ENCODE data around the gene B2M.
"Not testable (repeated sequence)": the region's sequence is repeated elsewhere in the genome, so short reads cannot be mapped to it uniquely, and the experiment has no call there.

The B2M gene

GRCh38 chr15:44738340-44738984, 27.1 kb downstream of the B2M start:
- Histone ChIP-seq H3K4ac (ENCODE audit: low read depth, low read length) (no peak overlapping the region), H2BK5ac (ENCODE audit: low read length) (no peak overlapping the region), H3K4me2 (ENCODE audit: low read length) (no peak overlapping the region), H3K4me1 (ENCODE audit: control insufficient read depth, low read depth, low read length) (no peaks in the 10 kb centered on the region), H3K56ac (ENCODE audit: low read length) (no peak overlapping the region), H2BK120ac (ENCODE audit: low read depth, low read length) (no peak overlapping the region), H3K9ac (ENCODE audit: low read length) (no peak overlapping the region), H2BK15ac (replicated peaks; ENCODE audit: low read depth) (no peak overlapping the region), H3K79me1 (ENCODE audit: low read length) (no peaks in the 10 kb centered on the region), H3K23ac (ENCODE audit: low read length) (no peak overlapping the region), H3K18ac (ENCODE audit: low read length) (no peak overlapping the region), H3K4me3 (ENCODE audit: low read length) (no peak overlapping the region), H4K8ac (ENCODE audit: low read depth, low read length) (no peak overlapping the region), H4K5ac (ENCODE audit: low read length) (no peak overlapping the region), H3K79me2 (ENCODE audit: control insufficient read depth, insufficient read depth, low read length) (no peaks in the 10 kb centered on the region), H3K36me3 (ENCODE audit: control insufficient read depth, insufficient read depth, low read length) (no peaks in the 10 kb centered on the region), H3K27ac (ENCODE audit: low read depth, low read length) (no peak overlapping the region), H2AK5ac (ENCODE audit: low read length) (no peak overlapping the region), H3K27me3 (ENCODE audit: insufficient read depth, low read length, poor library complexity) (no peaks in the 10 kb centered on the region)
- no CpG with 5 or more reads among the region's 3 CpGs for WGBS (ENCODE audit: extremely low coverage, insufficient coverage, low lambda C conversion rate)
- DNase-seq = peak; percentile 46

GRCh38 chr15:44739222-44739847, 28.0 kb downstream of the B2M start:
- H3K23ac ChIP-seq (ENCODE audit: low read length); H3K18ac ChIP-seq (ENCODE audit: low read length); H3K27ac ChIP-seq (ENCODE audit: low read depth, low read length); H3K56ac ChIP-seq (ENCODE audit: low read length); H2AK5ac ChIP-seq (ENCODE audit: low read length); H2BK15ac ChIP-seq (replicated peaks; ENCODE audit: low read depth); H3K79me1 ChIP-seq (ENCODE audit: low read length); H2BK120ac ChIP-seq (ENCODE audit: low read depth, low read length); H3K79me2 ChIP-seq (ENCODE audit: control insufficient read depth, insufficient read depth, low read length); H2BK5ac ChIP-seq (ENCODE audit: low read length); H3K4ac ChIP-seq (ENCODE audit: low read depth, low read length); H3K4me1 ChIP-seq (ENCODE audit: control insufficient read depth, low read depth, low read length); H4K5ac ChIP-seq (ENCODE audit: low read length); H3K4me2 ChIP-seq (ENCODE audit: low read length); DNase-seq; H3K4me3 ChIP-seq (ENCODE audit: low read length); H4K8ac ChIP-seq (ENCODE audit: low read depth, low read length); H3K36me3 ChIP-seq (ENCODE audit: control insufficient read depth, insufficient read depth, low read length); H3K27me3 ChIP-seq (ENCODE audit: insufficient read depth, low read length, poor library complexity); H3K9ac ChIP-seq (ENCODE audit: low read length): not testable (repeated sequence)
- no CpG with 5 or more reads among the region's 24 CpGs for WGBS (ENCODE audit: extremely low coverage, insufficient coverage, low lambda C conversion rate)

- not testable (repeated sequence) for H3K9ac ChIP-seq (ENCODE audit: low read length); H3K4me3 ChIP-seq (ENCODE audit: low read length); H3K4ac ChIP-seq (ENCODE audit: low read depth, low read length); H4K8ac ChIP-seq (ENCODE audit: low read depth, low read length); H2BK5ac ChIP-seq (ENCODE audit: low read length); H3K56ac ChIP-seq (ENCODE audit: low read length); H3K27me3 ChIP-seq (ENCODE audit: insufficient read depth, low read length, poor library complexity); H3K27ac ChIP-seq (ENCODE audit: low read depth, low read length); H3K79me1 ChIP-seq (ENCODE audit: low read length); H3K4me2 ChIP-seq (ENCODE audit: low read length); H3K23ac ChIP-seq (ENCODE audit: low read length); H3K36me3 ChIP-seq (ENCODE audit: control insufficient read depth, insufficient read depth, low read length); H3K79me2 ChIP-seq (ENCODE audit: control insufficient read depth, insufficient read depth, low read length); DNase-seq; H2AK5ac ChIP-seq (ENCODE audit: low read length); H2BK15ac ChIP-seq (replicated peaks; ENCODE audit: low read depth); H3K4me1 ChIP-seq (ENCODE audit: control insufficient read depth, low read depth, low read length); H3K18ac ChIP-seq (ENCODE audit: low read length); H2BK120ac ChIP-seq (ENCODE audit: low read depth, low read length); H4K5ac ChIP-seq (ENCODE audit: low read length)
- WGBS (ENCODE audit: extremely low coverage, insufficient coverage, low lambda C conversion rate) = no CpG with 5 or more reads among the region's 2 CpGs
These were observed 32.1 kb downstream of the B2M start for GRCh38 chr15:44743454-44743853.

GRCh38 chr15:44753345-44753744, 42.0 kb downstream of the B2M start:
- Histone ChIP-seq H3K23ac (ENCODE audit: low read length) (no peak overlapping the region), H3K18ac (ENCODE audit: low read length) (no peak overlapping the region), H3K4me1 (ENCODE audit: control insufficient read depth, low read depth, low read length) (no peaks in the 10 kb centered on the region), H2AK5ac (ENCODE audit: low read length) (no peak overlapping the region), H3K79me1 (ENCODE audit: low read length) (no peaks in the 10 kb centered on the region), H3K27me3 (ENCODE audit: insufficient read depth, low read length, poor library complexity) (no peaks in the 10 kb centered on the region), H2BK5ac (ENCODE audit: low read length) (no peak overlapping the region), H3K4me2 (ENCODE audit: low read length) (no peak overlapping the region), H2BK15ac (replicated peaks; ENCODE audit: low read depth) (no peak overlapping the region), H3K36me3 (ENCODE audit: control insufficient read depth, insufficient read depth, low read length) (no peaks in the 10 kb centered on the region), H4K8ac (ENCODE audit: low read depth, low read length) (no peak overlapping the region), H3K4ac (ENCODE audit: low read depth, low read length) (no peak overlapping the region), H3K27ac (ENCODE audit: low read depth, low read length) (no peak overlapping the region), H2BK120ac (ENCODE audit: low read depth, low read length) (no peak overlapping the region), H3K4me3 (ENCODE audit: low read length) (no peak overlapping the region), H4K5ac (ENCODE audit: low read length) (no peak overlapping the region), H3K9ac (ENCODE audit: low read length) (no peak overlapping the region), H3K56ac (ENCODE audit: low read length) (no peak overlapping the region), H3K79me2 (ENCODE audit: control insufficient read depth, insufficient read depth, low read length) (no peaks in the 10 kb centered on the region)
- WGBS (ENCODE audit: extremely low coverage, insufficient coverage, low lambda C conversion rate) = no CpG with 5 or more reads among the region's 1 CpG
- no peak for DNase-seq

GRCh38 chr15:44763187-44763586, 51.9 kb downstream of the B2M start:
- Histone ChIP-seq H3K79me2 (ENCODE audit: control insufficient read depth, insufficient read depth, low read length) (no peaks in the 10 kb centered on the region), H3K4me2 (ENCODE audit: low read length) (no peak overlapping the region), H3K56ac (ENCODE audit: low read length) (no peak overlapping the region), H3K23ac (ENCODE audit: low read length) (no peak overlapping the region), H3K4me3 (ENCODE audit: low read length) (no peak overlapping the region), H3K36me3 (ENCODE audit: control insufficient read depth, insufficient read depth, low read length) (no peaks in the 10 kb centered on the region), H3K18ac (ENCODE audit: low read length) (no peak overlapping the region), H3K4me1 (ENCODE audit: control insufficient read depth, low read depth, low read length) (no peaks in the 10 kb centered on the region), H3K27me3 (ENCODE audit: insufficient read depth, low read length, poor library complexity) (no peaks in the 10 kb centered on the region), H2AK5ac (ENCODE audit: low read length) (no peak overlapping the region), H2BK15ac (replicated peaks; ENCODE audit: low read depth) (no peak overlapping the region), H3K9ac (ENCODE audit: low read length) (no peak overlapping the region), H3K4ac (ENCODE audit: low read depth, low read length) (no peak overlapping the region), H2BK120ac (ENCODE audit: low read depth, low read length) (no peak overlapping the region), H3K27ac (ENCODE audit: low read depth, low read length) (no peak overlapping the region), H4K8ac (ENCODE audit: low read depth, low read length) (no peak overlapping the region), H3K79me1 (ENCODE audit: low read length) (no peaks in the 10 kb centered on the region), H2BK5ac (ENCODE audit: low read length) (no peak overlapping the region), H4K5ac (ENCODE audit: low read length) (no peak overlapping the region)
- DNase-seq = no peak
- WGBS (ENCODE audit: extremely low coverage, insufficient coverage, low lambda C conversion rate) = no CpG with 5 or more reads among the region's 2 CpGs

GRCh38 chr15:44763848-44764247, 52.5 kb downstream of the B2M start:
- H3K27me3 ChIP-seq (ENCODE audit: insufficient read depth, low read length, poor library complexity) = no peaks in the 10 kb centered on the region
- no peak overlapping the region for H3K18ac ChIP-seq (ENCODE audit: low read length)
- no peak overlapping the region for H3K56ac ChIP-seq (ENCODE audit: low read length)
- H2BK15ac ChIP-seq (replicated peaks; ENCODE audit: low read depth) = no peak overlapping the region
- H2BK5ac ChIP-seq (ENCODE audit: low read length) = no peak overlapping the region
- no peak overlapping the region for H4K8ac ChIP-seq (ENCODE audit: low read depth, low read length)
- no peak overlapping the region for H2AK5ac ChIP-seq (ENCODE audit: low read length)
- no peaks in the 10 kb centered on the region for H3K79me1 ChIP-seq (ENCODE audit: low read length)
- no peak overlapping the region for H3K27ac ChIP-seq (ENCODE audit: low read depth, low read length)
- no peak overlapping the region for H3K4ac ChIP-seq (ENCODE audit: low read depth, low read length)
- H4K5ac ChIP-seq (ENCODE audit: low read length) = no peak overlapping the region
- H3K79me2 ChIP-seq (ENCODE audit: control insufficient read depth, insufficient read depth, low read length) = no peaks in the 10 kb centered on the region
- no peak overlapping the region for H3K4me2 ChIP-seq (ENCODE audit: low read length)
- H2BK120ac ChIP-seq (ENCODE audit: low read depth, low read length) = no peak overlapping the region
- no CpG with 5 or more reads among the region's 3 CpGs for WGBS (ENCODE audit: extremely low coverage, insufficient coverage, low lambda C conversion rate)
- no peak overlapping the region for H3K9ac ChIP-seq (ENCODE audit: low read length)
- no peaks in the 10 kb centered on the region for H3K36me3 ChIP-seq (ENCODE audit: control insufficient read depth, insufficient read depth, low read length)
- no peaks in the 10 kb centered on the region for H3K4me1 ChIP-seq (ENCODE audit: control insufficient read depth, low read depth, low read length)
- no peak overlapping the region for H3K23ac ChIP-seq (ENCODE audit: low read length)
- no peak for DNase-seq
- no peak overlapping the region for H3K4me3 ChIP-seq (ENCODE audit: low read length)

Data from mesendoderm (in vitro differentiated cells).